ENCODE measurements around the gene ABCA5.
"Not testable (repeated sequence)": the region's sequence is repeated elsewhere in the genome, so short reads cannot be mapped to it uniquely, and the experiment has no call there.

The ABCA5 gene

DNA sequence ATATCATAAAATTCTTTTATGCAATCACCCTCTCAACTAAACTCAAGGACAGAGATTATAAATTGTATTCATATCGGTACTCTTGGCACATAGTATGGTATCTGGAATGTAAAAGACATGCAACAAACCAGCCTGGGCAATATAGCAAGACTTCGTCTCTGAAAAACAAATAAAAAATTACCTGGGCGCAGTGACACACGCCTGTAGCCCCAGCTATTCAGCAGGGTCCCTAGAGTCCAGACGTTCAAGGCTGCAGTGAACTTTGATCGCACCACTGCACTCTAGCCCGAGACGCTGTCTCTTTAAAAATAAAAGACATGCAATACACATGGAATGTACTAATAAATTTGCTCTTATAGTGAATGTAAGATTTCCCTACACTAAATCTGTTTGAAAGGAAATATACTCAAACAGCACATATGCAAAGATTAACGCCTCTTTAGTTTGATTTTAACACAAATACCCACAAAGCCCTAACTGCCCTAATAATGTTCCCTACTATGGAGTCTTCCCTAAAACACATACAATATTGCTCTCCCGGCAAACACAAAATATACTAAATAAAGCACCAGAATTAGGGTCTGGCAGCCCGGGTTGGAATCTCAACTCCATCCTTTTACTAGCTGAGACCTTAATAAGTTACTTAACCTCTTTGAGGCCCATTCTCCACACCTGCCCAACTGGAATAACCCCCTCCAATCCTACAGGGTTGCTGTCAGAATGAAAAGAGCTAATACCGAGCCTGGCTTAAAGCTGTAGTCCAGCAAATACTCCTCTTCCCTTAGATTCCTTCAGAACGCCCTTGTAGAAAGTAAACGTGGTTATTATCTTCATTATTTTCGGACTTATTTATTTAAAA lies 1.2 kb downstream of the ABCA5 start:
- no peak for DNase-seq

DNA sequence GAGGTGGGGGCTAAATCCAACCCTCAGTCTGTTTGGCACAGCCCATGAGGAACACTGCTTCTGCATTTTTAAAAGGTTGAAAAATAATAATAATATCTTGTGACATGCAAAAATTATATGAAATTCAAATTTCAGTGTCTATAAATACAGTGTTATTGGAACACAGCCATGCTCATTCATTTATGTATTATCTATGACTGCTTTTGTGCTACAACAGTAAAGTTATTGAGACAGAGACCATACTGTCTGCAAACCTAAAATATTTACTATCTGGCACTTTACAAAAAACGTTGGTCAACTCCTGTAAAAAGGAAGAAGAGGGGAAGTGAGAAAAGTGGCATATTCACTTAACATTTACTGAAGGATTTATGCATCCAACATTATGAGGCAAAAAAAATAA lies 3.1 kb downstream of the ABCA5 start:
- no peak for DNase-seq

- no peak for DNase-seq
Measured at GRCh38 chr17:69320908-69321238, 6.1 kb downstream of the ABCA5 start.

GRCh38 chr17:69320210-69320907 lies 6.6 kb downstream of the ABCA5 start:
- no peak for DNase-seq

DNA sequence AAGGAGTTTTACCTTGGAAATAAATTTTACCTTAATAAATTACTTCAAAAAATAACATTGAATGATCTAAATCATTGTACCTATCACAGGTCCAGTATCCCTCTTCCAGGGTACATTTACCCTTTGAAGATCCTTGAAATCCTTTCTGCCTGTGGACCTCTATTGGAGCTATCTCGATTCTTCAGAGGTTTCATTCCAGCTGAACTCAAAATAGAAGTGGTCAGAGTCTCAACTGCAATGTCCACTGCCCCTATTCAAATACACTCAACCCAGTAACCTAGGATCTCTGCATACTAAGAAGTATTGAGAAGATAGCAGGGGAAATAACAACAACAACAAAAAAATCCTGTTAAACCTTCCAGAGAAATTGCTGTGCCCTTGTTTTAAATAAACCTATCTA lies 9.3 kb downstream of the ABCA5 start:
- DNase-seq: no peak

DNA sequence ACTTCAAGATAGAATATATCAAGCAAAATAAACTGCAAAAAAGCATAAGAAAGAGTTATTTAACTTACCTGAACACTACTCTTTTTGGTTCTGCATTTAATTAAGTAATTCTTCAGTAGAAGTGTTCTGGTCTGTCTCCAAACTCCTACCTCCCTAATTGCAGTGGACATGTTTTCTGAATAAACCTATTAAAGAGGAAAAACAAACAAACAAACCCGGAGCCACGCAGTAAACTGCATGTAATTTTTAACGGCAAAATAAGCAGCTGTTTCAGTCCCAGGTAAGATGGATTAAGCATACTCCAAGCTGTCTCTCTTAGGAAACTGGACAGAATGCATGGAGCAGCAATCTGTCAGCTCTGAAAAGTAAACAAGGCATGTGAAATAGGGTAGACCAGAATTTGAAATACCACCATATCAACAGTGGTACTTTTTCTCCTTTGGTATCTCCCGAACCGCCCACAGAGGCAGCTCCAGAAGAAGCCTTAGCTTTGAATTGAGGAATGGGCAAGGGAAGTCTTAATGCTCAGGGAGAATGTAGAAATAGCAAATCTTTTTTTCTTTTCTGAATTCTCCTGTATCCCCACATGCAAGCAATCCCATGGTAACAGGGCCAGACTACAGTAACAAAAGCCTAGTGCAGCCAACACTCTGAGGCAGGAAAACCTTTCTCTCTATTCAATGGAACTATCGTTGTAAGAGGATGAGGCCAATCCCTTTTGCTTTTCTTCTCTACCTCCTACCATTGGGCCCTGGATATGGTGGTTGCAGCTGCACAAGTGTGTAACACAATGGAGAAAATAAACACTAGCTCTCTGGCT lies 12.5 kb downstream of the ABCA5 start:
- DNase-seq: no peak

- DNase-seq: no peak
Measured at GRCh38 chr17:69305177-69305576, 21.8 kb downstream of the ABCA5 start.

- DNase-seq: no peak
Measured at GRCh38 chr17:69302682-69303081, 24.3 kb downstream of the ABCA5 start.

DNA sequence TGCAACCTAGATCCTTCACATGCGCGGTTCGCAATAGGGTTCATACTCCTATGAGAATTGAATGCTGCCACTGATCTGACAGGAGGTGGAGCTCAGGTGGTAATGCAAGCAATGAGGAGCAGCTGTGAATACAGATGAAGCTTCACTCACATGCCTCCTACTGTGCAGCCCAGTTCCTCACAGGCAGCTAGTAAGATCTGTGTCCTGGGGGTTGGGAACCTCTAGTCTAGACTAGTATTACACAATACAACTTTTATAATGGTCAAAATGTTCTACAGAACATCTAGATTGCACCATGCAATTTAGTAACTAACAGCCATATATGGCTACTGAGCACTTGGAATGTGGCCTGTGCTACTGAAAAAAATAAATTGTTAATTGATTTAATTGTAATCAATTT lies 26.7 kb downstream of the ABCA5 start:
- no peak for DNase-seq

- DNase-seq: not testable (repeated sequence)
Measured at GRCh38 chr17:69298120-69298722, 28.7 kb downstream of the ABCA5 start.

GRCh38 chr17:69287168-69287567 lies 39.8 kb downstream of the ABCA5 start:
- no peak for DNase-seq

- DNase-seq: no peak
Measured at GRCh38 chr17:69286257-69286656, 40.7 kb downstream of the ABCA5 start.

- DNase-seq: no peak
Measured at GRCh38 chr17:69284646-69285045, 42.3 kb downstream of the ABCA5 start.

DNA sequence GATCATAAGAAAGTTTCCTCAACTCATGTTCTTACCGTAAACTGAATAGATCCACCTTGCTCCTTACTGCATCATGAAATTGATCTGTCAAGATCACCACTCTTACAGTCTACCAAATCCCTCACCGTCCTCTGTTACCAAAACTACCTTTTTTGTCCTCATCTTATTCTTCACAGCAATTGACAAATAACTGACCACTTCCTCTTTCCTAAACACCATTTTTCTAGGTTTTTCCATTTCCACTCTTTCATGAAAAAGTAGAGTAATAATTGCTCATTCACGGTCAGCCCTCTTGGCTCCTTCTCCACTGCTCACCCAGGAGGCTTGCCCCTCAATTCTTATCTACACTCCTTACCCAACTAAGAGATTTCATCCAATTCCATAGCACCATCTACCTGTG lies 44.9 kb downstream of the ABCA5 start:
- DNase-seq: no peak

DNA sequence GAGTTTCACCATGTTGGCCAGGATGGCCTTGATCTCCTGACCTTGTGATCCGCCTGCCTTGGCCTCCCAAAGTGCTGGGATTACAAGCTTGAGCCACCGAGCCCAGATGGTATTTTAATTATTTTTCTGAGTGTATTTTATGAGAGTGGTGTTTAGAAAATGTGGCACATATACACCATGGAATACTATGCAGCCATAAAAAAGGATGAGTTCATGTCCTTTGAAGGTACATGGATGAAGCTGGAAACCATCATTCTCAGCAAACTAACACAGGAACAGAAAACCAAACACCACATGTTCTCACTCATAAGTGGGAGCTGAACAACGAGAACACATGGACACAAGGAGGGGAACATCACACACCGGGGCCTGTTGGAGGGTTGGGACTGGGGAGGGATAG lies 50.7 kb downstream of the ABCA5 start:
- DNase-seq: not testable (repeated sequence)

GRCh38 chr17:69275751-69276150 lies 51.2 kb downstream of the ABCA5 start:
- no peak for DNase-seq

GRCh38 chr17:69271023-69271422 lies 55.9 kb downstream of the ABCA5 start:
- no peak for DNase-seq

DNA sequence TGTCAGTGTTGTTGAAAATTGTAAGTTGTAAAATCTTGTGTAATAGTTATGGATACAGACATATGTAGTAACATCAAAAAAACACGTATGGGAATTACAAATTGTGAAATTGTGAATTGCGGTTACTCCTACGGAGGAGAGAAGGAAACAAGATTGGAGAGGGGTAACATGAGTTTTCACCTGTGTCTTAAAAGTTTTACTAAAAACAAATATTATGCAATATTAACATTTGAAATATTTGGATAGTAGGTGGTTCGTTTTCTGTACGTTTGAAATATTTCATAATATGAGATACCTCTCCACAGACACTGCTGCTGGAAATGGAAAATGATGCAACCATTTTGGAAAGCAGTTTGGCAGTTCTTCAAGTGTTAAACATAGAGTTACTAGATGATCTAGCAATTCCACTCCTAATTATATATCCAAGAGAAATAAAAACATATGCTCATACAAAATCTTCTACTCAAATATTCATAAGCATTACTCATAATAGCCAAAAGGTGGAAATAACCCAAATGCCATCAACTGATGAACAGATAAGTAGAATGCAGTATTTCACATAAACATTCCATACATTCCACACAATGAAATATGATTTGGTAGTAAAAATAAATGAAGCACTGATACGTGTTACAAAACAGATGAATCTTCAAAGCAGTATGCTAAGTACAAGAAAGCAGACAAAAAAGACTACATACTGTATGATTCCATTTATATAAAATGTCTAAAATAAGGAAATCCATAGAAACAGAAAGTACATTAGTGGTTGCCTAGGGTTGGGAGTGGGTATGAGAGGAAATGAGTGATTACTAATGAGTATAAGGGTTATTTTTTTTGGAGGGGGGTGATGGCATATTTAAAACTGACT lies 57.6 kb downstream of the ABCA5 start:
- no peak for DNase-seq

GRCh38 chr17:69268543-69269014 lies 58.4 kb downstream of the ABCA5 start:
- no peak for DNase-seq

GRCh38 chr17:69267219-69267618 lies 59.7 kb downstream of the ABCA5 start:
- DNase-seq: no peak

DNA sequence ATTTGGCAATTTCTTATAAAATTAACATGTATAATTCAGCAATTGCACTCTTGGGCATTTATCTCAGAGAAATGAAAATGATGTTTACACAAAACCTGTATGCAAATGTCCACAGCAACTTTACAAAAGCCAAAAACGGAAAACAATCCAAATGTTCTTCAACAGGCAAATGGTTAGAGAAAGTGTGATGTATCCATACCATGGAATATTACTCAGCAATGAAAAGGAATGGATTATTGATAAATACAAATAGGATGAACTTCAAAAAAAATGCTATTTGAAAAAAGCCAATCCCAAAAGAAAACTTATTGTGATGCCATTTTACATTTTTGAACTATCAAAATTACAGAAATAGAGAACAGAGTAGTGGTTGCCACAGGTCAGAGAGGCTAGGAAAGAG lies 61.1 kb downstream of the ABCA5 start:
- DNase-seq: no peak

- no peak for DNase-seq
Measured at GRCh38 chr17:69254187-69254586, 72.7 kb downstream of the ABCA5 start.

Measured in effector CD4-positive, alpha-beta T cell (primary cell).